OCI-LY1 (cell line): ENCODE data around the gene C3.

ENCODE experiments used
- EZH2 ChIP-seq: fragments of 200-600 bp; sonication (generic), shearing (Covaris generic); IDR thresholded peaks from 2 replicates; pipeline ENCODE4 v1.8.0; 2017; ENCODE audit warnings: borderline replicate concordance, mixed run types, mild to moderate bottlenecking, antibody characterized with exemption, low read length, moderate library complexity, mixed read lengths
- TF ChIP-seq, protein P1 (sequence below): fragments of 200-600 bp; sonication (generic), shearing (Covaris generic); IDR thresholded peaks from 2 replicates; pipeline ENCODE4 v1.5.1; 2017; ENCODE audit warnings: mild to moderate bottlenecking, antibody characterized with exemption, low read length, moderate library complexity, mixed read lengths

DNA sequence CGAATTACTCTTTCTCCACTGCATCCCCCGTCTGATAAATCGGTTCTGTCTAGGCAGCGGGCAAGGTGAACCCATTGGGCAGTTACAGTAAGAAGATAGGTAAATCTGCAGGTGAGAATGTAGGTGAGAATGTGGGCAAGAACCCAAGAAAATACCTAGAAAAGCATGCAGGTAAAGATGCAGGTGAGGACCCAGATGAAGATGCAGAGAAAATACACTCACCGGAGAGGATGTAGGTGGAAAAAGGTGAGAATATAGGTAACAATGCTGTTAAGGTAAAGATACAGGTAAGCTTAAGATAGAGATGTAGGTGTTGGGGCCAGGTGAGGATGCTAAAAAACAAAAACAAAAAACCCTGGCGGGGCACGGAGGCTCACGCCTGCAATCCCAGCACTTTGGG lies 44.2 kb downstream of the C3 start:
- no peak for TF ChIP-seq EZH2
- TF ChIP-seq, protein P1, sequence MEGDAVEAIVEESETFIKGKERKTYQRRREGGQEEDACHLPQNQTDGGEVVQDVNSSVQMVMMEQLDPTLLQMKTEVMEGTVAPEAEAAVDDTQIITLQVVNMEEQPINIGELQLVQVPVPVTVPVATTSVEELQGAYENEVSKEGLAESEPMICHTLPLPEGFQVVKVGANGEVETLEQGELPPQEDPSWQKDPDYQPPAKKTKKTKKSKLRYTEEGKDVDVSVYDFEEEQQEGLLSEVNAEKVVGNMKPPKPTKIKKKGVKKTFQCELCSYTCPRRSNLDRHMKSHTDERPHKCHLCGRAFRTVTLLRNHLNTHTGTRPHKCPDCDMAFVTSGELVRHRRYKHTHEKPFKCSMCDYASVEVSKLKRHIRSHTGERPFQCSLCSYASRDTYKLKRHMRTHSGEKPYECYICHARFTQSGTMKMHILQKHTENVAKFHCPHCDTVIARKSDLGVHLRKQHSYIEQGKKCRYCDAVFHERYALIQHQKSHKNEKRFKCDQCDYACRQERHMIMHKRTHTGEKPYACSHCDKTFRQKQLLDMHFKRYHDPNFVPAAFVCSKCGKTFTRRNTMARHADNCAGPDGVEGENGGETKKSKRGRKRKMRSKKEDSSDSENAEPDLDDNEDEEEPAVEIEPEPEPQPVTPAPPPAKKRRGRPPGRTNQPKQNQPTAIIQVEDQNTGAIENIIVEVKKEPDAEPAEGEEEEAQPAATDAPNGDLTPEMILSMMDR: no peak
